Dedifferentiated amniotic fluid mesenchymal stem cell (primary cell): ENCODE data around the gene JPH2.

Experiments used
- DNase-seq: peaks from one replicate; pipeline ENCODE4 v3.0.0-alpha.2; 2016; ENCODE audit errors: extremely low spot score

Gene JPH2

DNA sequence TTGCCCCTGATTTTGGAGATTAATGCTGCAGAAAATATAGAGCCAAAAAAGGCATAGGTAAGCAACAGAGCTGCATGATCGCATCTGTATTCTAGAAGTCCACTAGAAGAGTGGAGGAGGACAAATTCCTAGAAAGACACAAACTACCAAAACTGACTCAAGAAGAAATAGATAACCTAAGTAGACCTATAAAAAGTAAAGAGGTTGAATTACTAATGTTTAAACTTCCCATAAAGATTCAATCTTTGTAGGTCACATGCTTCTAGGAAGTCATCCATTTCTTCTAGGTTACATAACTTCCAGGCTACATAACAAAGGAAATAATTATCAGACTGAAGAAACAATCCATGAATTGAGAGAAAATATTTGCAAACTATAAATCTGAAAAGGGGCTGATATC is 84.4 kb downstream of the JPH2 start:
- DNase-seq = no peak

DNA sequence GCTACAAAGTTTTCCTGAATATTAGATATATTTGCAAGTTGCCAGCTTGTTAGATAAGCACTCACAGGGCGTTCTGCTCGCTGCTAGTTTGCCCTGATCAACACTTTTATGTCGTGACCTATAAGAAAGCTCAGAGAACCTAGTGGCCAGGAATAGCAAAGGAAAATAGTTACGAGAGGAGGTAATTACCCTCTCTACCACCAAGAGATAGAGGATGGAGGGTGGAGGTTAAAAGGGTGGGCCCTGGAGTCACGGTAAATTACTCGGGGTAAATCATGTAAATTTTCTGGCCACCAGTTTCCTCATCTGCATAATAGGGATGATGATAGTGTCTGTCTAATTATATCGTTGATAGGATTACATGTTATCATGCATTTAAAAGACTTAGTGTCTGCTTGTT is 87.2 kb downstream of the JPH2 start:
- no peak for DNase-seq

DNA sequence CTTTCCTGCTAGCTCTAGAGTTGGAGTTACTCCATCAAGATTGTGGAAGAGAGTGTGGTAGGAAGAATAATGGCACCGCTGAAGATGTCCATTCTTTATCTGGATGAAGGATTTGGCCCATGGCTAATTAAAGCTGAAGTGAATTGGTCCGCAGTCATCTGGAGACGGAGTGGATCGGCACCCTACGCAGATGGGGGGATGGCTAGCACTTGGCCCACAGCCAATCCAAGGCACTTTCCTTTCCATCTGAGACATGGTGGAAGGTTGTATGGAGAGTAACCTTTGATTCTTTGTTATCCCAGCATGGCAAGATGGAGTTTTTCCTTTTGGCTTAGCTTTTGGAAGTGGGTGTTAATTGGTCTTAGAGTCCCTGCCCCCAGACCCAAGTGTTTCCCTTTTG is 88.3 kb downstream of the JPH2 start:
- DNase-seq = no peak

DNA sequence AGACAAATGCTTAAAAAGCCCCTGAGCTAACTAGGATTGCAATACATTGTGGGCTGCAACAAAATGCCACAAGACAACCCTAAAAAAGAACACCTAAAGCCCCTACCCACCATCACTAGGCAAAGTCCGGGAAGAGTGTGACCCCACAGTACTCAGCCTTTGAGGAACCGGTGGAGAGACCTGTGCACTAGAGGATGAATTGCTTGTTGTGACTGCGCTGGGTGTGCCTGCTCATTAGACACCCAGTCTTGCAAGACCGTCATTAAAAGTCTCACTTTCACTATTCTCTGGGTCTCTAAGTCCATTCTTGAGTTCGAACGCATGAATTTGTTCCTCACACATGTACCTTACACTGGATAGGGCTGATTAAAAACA is 88.7 kb downstream of the JPH2 start:
- DNase-seq = no peak

DNA sequence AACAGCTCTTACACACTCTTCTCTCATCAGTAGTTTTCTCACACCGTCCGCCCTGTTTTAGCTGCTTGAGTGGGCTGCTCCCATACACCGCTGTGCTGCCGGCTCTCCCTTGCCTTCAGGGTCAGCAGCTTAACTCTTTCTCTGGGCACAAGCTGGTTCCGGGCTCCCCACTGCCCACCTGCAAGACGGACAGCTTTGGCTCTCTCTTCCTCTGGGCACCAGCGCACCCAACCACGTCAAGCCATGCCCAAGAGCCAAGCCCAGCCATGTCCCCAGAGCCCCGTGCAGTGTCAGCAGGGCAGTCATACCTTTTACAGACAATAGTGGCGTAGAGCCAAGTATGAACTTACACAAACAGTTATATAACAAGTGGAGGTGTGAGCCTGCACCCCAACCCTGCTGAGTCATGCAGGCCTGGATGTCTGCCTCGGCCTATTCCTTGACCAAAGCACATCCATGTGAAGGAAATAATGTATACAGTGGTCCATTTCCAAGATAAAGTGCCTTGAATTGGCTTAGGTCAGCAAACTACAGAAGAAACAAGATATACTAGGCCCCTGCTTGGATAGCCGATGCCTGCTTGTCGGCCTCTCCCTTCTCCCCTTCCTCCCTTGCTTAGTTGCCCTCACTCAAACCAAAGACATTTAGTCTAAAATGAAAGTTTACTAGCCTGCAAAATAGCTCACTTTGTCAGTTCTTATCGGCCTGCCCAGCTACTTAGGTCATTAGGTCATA is 89.3 kb downstream of the JPH2 start:
- no peak for DNase-seq

DNA sequence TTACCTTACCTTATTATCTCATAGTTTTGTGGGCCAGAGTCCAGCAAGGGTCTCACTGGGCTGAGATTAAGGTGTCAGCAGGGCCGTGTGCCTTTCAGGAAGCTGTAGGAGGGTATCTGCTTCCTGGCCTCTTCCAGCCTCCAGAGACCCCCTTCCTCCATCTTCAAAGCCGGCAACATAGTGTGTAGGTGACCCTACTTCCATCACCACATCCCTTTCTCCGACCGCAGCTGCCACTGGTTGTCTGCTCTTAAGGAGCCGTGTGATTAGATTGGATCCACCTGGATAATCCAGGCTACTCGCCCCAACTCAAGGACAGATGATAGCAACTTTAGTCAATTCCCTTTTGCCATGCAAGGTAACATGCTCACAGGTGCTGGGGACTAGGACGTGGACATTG is 91.2 kb downstream of the JPH2 start:
- DNase-seq = no peak

DNA sequence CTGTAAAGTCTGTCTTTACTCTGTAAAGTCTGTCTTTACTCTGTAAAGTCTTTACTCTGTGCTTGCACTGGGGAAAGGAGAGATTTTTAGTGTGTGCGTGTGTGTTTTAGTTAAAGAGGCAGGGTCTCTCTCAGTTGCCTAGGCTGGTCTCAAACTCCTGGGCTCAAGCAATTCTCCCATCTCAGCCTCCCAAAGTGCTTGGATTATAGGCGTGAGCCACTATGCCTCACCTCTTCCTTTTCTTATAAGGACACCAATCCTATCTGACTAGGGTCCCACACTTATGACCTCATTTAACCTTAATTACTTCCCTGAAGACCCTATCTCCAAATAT is 93.8 kb downstream of the JPH2 start:
- no peak for DNase-seq

DNA sequence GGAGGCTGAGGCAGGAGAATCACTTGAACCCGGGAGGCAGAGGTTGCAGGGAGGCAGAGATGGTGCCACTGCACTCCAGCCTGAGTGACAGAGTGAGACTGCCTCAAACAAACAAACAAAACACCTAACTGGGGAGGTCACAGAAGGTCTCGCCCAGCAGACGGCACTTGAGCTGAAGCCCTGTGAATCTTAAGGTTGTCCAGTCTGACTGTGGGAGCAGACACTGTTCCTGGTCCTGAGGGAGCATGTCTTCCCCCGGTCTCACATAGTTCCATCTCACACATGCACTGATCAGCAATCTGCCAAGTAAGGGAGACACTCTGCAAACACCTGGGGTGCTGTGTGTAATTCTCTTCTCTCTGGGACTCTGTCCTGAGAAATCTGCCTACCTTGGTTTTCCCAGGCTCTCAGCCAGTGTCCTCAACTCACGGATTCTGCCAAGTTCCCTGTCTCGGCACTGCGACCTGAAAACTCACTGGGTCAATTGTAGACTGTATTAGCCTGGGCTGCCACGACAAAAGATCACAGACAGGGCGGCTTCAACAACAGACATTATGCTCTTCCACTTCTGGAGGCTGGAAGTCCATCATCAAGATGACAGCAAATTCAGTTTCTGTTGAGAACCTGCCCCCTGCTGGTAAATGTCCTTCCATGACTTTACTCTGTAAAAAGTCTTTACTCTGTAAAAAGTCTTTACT is 94.3 kb downstream of the JPH2 start:
- DNase-seq = peak; percentile 42

DNA sequence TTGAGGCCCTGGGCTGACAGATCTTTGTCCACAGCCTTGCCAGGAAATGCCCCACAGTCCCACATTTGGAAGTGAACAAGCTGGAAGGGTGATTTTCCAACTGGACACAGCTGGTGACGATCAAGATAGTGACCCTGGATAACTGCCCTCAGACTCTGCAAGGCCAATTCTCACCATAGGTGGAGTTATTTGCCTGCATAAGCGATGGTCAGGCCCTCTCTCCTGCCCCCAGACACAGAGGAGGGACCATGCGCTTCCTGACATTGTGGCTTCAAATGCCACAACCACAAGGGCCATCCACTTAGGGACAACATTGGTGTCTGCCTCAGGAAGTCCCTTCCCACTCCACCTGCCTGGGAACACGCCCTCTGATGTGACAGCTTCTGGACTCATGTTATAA is 96.0 kb downstream of the JPH2 start:
- DNase-seq = no peak

DNA sequence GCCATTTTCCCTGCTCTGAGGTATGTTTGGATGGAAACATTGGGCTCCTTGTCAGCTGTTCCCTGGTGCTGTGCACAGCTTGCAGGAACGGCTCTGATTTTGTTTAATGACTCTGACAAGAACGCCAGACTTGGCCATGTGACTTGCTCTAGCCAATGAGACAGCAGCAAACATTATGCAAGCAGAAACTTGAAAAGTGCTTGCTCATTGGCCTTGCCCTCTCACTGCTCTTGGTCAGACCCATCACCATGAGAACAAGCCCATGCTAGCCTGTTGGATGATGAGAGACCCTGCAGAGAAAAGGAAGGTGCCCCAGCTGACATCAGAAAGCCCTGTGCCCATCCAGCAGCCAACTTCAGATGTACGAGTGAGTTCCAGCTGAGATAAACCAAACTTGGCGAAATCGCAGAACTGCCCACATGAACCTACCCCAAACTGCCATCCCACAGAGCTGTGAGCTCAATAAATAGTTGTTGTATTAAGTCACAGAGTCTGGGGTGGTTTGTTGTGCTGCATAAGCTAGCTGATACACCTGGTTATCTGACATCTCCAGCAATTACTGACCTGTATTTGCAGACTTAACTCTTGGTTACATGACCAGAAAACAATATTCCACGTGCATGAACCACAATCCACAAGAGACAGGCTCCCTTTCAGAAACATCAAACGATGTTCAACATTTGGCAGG is 96.9 kb downstream of the JPH2 start:
- no peak for DNase-seq

DNA sequence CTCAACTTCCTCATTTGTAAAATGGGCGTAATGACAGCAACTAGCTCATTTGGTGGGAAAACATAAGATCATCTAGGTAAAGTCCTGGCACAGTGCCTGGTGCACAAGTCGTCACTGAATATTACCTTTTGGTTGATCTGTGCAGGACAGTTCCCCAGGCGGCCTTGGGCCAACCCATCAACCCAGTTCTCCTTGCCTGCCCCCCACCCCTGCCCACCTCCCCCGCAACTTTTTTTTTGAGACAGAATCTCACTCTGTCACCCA is 99.2 kb downstream of the JPH2 start:
- DNase-seq = no peak

DNA sequence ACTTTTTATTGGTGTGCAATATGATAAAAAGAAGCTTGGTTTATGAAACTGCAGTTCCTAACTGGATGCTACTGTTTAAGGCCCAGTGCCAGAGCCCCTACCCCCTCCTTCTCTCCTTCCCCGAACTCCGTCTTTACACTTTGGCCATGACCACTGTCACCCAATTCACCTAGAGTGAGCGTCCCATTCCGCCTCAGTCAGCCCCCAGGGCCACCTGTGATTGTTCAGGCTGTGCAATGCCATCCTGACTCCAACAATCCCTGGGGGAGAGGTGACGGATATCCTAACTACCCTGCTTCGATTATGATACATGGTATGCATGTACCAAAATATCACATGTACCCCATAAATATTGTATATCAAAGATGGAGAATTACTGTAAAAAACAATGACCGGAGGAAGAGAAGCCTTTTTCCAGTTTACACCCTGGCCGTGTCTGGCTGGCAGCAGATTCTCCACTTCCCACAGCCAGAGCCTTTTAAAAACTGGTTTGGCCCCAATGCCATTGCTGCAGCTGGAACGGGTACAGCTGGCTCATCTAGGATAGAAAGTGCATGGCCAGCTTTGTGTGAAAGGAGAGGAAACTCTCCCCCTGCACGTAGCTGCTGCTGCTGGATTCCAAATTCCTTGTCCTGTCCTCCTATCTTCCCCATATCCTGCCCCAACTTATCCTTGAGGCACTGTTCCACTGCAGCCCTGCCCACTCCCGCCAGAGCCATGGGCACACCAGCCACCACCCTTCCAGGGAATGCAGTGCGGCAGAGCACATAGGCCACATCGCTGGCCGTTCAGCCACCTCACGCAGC is 99.7 kb downstream of the JPH2 start:
- no peak for DNase-seq

DNA sequence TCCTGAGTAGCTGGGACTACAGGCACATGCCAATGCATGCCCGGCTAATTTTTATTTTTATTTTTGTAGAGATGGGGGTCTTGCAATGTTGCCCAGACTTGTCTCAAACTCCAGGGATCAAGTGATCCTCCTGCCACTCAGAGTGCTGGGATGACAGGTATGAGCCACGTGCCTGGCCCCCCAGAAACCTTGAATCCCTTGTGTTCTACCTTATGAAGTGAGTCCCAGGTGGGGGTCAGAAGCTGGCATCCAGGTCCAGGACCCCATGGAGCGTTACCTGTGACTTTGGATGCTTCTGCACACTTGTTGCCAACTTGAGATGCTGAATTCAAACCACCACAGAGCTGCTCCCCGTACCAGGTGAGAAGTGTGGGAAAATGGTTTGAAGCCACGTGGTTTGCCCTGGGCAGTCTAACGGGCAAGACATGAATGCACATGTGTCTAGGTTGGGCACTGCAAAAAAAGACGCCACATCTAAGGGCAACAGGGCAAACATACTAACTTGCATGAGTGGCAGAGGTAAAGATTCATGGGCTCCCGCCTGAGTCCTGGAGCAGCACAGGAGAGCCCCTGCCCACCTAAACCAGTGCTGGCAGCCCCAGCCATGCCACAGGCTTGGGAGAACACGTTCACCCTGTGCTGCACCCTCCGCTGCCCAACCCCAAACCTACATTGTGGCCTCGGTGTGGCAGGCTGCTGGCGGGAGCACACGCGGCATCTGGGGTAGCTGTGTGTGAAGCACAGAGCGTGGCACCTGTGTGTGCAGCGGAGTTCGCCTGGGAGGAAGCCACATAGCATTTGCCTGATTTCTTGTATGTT is 101.2 kb downstream of the JPH2 start:
- no peak for DNase-seq

DNA sequence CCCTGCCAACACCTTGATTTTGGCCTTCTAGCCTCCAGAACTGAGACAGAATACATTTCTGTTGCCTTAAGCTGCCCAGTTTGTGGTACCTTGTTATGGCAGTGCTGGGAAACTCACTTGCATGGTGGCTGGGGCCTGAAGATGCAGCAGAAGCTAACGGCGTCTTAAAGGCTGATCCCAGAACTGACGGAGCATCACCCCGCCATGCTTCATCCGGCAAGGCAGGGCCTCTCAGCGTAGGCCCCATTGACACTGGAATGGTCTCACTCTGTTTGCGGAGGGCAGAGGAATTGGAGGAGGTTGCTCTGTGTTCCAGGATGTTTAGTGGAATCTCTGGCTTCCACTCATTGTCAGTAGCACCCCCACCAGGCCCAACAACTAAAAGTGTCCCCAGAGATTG is 102.1 kb downstream of the JPH2 start:
- no peak for DNase-seq

DNA sequence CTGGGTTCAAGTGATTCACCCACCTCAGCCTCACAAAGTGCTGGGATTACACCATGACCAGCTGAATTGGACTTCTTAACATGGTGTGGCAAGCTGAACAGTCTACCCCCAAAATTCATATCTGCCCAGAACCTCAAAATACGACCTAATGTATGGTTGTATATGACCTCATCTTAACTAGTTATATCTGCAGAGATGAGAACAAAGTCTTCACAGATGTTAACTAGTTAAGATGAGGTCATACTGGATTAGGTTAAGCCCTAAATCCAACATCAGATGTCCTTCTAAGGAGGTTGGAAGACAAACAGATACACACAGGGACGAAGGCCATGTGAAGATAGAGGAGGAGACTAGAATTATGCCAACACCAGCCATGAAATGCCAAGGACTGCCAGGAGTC is 102.5 kb downstream of the JPH2 start:
- DNase-seq = no peak

DNA sequence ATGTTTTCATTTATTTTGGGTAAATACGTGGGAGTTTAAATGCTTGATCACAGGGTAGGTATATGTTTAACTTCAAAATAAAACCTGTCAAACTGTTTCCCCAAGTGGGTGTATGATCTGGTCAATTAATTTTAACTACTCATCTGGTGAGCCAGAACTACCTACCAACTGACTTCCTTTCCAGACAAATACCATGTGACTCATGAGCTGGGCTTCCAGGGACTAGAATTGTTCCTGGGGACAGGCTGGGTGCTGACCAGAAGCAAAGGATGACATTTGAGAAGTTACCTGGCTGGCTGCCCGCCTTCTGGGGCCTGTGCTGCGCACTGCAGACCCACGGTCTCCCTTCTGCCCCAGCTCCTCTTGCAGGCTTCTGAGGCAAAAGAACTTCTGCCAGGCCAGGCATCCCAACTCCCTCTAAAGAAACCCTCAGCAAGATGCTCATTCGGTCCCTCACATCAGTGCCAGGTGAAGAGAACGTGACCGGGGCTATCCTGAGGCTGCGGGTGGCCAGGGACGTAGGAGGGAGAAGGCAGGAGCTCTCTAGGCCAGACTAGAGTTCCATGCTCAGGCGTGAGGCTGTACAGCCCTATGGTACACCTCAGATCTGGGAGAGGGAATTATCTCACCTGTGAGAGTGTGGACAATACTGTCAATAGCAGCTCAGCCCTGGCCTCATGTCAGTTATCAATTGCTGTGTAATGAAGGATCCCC is 103.6 kb downstream of the JPH2 start:
- peak; percentile 47 for DNase-seq

DNA sequence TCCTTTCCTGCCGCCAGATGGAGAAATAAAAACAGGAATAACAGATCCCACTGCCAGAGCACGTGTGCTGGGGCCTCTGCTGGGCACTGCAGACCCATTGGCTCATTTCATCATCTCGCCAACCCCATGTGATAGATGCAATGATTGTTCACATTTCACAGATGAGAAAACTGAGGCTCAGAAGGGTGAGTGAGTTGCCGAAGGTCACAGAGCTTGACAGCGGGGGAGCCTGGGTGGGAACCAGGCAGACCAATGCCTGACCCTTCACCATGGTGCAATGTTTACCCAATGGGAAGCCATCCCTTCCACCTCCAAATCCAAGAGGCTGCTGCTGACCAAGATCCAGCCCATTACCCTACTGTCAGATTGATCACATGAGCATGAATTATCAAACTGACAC is 105.1 kb downstream of the JPH2 start:
- no peak for DNase-seq

DNA sequence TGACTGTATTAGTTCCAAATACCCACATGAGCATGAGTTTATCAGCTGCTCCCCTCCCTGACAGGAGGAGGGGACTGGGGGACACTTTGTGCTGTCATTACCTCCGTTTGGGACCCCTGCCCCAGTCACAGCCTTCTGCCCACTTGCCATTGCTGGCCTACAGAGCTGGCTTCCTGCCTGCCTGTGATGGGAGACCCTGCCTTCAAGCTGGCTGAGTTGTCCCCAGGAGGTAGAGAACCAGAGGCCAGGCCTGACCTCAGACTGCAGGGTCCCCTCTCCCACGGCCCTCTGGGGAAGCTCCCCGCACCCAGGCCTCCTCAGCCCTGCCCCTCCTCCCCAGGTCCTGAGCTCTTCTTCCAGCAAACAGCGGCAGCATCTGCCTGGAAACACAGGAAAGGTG is 105.5 kb downstream of the JPH2 start:
- no peak for DNase-seq

DNA sequence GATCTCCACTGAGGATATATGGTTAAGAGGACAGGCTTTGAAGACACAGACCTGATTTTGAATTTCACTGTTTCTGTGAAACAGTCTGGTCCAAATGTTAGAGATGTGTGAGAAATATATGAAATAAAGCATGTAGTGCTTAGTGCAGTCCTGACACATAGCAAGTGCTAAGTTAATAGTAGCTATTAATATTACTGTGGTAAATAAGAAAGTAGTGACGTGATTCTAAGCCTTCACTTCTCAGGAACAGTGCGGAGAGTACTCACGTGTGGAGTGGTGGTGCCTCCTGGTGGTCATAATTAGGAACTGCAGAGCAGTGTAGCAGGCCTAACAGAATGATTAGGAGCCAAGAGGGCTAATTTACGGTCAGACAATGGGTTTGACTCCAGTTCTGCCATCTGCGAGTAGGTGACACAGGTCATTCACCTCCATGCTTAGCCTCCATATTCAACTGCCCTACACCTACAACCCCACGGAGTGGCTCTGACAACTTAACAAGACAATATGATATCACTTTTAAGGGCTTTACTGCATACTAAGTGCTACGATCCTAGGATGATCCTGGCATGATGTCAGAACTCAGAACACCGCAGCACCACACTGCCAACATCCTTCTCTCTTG is 106.2 kb downstream of the JPH2 start:
- peak; percentile 75 for DNase-seq

DNA sequence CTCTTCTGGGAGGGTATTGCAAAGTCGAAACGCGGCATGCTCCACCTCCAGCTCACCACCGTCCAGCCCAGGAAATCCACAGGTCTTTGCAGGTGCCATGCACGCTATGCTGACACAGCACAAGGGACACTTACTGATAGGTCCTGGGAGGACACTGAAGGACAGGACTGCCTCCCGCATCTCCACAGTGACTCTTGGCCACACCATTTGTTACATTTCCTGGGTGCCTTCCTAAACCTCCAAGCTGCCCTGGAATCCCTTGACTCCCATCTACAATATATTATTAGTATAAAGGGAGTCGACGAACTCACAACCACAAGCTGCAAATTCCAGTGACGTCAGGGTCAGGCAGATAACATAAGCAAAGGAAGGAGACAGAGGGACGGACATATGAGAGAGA is 106.9 kb downstream of the JPH2 start:
- no peak for DNase-seq

DNA sequence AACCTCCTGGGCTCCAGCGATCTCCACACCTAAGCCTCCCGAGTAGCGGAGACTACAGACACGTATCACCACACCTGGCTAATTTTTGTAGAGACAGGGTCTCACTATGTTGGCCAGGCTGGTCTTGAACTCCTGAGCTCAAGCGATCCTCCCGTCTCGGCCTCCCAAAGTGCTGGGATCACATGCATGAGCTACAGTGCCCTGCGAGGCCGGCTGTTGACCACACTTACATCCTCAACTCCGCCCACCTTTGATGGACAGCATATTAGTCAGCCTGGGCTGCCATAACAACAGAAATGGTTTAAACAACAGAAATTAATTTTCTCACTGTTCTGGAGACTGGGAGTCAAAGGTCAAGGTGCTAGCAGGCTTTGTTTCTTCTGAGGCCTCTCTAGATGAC is 107.7 kb downstream of the JPH2 start:
- DNase-seq = no peak
